Activated T-helper 1 cell treated with anti-CD3 and anti-CD28 coated beads, Interleukin-12 subunit alpha, Interleukin-12 subunit beta, Interleukin-2, Interleukin-4 antibody, amounts not matched to agents 30 ng/mL and 10 ng/mL and 1 ng/mL, durations not matched to agents 14 hours and 24 hours and 36 hours (primary cell): ENCODE data around the gene DOC2B. TPM values are rescaled to one million over a fixed set of nuclear protein-coding genes. Genes with fewer than 3 reads are reported as not detected.

Source experiments
- DNase-seq: peaks from one replicate; pipeline ENCODE4 v3.0.0; 2021; ENCODE audit warnings: low spot score
- H3K27ac Mint-ChIP-seq: one replicate; pipeline ENCODE4 v1.8.0; 2021; ENCODE audit warnings: mild to moderate bottlenecking, mixed read lengths
- H3K27me3 Mint-ChIP-seq: one replicate; pipeline ENCODE4 v1.8.0; 2022; ENCODE audit warnings: mild to moderate bottlenecking, moderate library complexity, mixed read lengths; ENCODE audit not compliant: insufficient read depth
- H3K36me3 Mint-ChIP-seq: one replicate; pipeline ENCODE4 v1.8.0; 2021; ENCODE audit warnings: low read depth, mixed read lengths
- H3K4me1 Mint-ChIP-seq: one replicate; pipeline ENCODE4 v1.8.0; 2021; ENCODE audit warnings: low read depth, mixed read lengths
- H3K4me3 Mint-ChIP-seq: one replicate; pipeline ENCODE4 v1.8.0; 2021; ENCODE audit warnings: mild to moderate bottlenecking, moderate library complexity, mixed read lengths
- H3K9me3 Mint-ChIP-seq: one replicate; pipeline ENCODE4 v1.8.0; 2021; ENCODE audit warnings: mixed read lengths
- intact Hi-C: fragments of 100-400 bp; cut with micrococcal nuclease; formaldehyde crosslinking; loops from one replicate; pipeline ENCODE4 v1.15.1; 2024
- total RNA-seq: library from RNA; stranded (reverse); gene quantifications from 2 replicates; pipeline ENCODE4 v1.2.3, GENCODE V29; 2022

DOC2B gene
- total RNA-seq, 1 donor from 2014 or later = 7.6 TPM

DNA sequence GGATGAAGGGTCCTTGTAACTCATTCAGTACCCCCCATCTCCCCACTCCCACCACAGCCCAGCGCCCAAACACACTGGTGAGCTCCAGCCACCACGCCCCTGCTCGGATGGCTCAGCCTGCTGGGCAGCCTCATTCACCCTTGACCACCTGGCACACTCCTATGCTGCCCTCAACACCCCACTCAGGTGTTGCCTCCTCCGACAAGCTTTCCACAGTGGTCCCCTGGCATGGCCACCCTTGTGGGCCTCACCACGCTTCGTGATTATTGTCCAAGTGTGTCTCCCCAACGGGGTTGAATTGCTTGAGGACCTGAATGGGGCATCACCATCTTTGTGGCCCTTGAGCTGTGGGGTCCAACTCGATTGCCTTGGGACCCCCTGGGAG, 12.0 kb upstream of the DOC2B start:
- no peak for DNase-seq
- intact Hi-C loops = no loop called here
- no peak overlapping the region for H3K4me3 Mint-ChIP-seq
- peaks cover 2% of the 10 kb centered on the region for H3K27me3 Mint-ChIP-seq
- no peaks in the 10 kb centered on the region for H3K36me3 Mint-ChIP-seq
- no peaks in the 10 kb centered on the region for H3K9me3 Mint-ChIP-seq
- H3K4me1 Mint-ChIP-seq = peaks cover 7% of the 10 kb centered on the region
- no peak overlapping the region for H3K27ac Mint-ChIP-seq

DNA sequence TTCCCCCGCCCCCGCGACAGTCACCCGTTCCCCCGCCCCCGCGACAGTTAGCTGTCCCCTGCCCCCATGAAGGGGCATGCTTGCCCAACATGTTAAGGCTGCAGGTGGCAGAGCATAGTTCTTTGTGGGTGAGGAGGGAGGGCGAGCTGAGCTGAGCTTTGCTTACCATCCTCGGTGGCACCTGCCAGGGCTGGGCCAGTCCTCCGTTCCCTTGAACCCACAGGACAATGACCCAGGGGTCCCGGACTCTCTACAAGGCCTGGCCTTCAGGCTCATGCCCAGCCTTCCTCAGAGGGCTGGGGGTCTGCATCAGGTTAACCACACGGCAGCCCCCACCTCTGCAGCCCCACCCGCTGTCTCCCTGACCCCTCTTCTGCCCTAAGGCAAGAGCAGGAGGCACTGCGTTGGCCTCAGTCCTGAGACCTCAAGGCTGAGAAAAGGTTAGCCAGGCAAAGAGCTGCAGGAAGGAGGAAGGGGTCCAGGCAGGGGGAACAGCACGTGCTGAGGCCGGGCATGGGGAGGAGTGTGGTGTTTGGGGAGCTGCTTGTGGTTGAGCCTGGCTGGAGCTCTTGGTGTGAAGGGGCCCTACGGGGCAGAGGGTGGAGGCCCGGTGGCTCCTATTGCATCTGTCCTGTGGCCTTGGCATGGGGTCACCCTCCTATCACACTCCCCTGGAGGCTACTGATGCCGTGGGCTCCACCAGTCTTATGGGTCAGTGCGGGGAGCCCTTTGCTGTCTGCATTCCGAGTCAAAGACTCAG, 11.4 kb upstream of the DOC2B start:
- no peaks in the 10 kb centered on the region for H3K36me3 Mint-ChIP-seq
- peaks cover 7% of the 10 kb centered on the region for H3K4me1 Mint-ChIP-seq
- no peak overlapping the region for H3K27ac Mint-ChIP-seq
- DNase-seq = no peak
- peaks cover 2% of the 10 kb centered on the region for H3K27me3 Mint-ChIP-seq
- no peaks in the 10 kb centered on the region for H3K9me3 Mint-ChIP-seq
- H3K4me3 Mint-ChIP-seq = no peak overlapping the region
- intact Hi-C loops = no loop called here

GRCh38 chr17:189444-189843, 8.0 kb upstream of the DOC2B start:
- intact Hi-C loops = no loop called here
- Mint-ChIP-seq H3K9me3 (no peaks in the 10 kb centered on the region), H3K4me3 (no peak overlapping the region), H3K4me1 (peaks cover 28% of the 10 kb centered on the region), H3K36me3 (no peaks in the 10 kb centered on the region), H3K27ac (no peak overlapping the region), H3K27me3 (peaks cover 4% of the 10 kb centered on the region)
- DNase-seq = no peak

- DNase-seq = no peak
- H3K27me3 Mint-ChIP-seq = peaks cover 14% of the 10 kb centered on the region
- intact Hi-C loops = no loop called here
Measured at GRCh38 chr17:187130-187529, 5.7 kb upstream of the DOC2B start.

DNA sequence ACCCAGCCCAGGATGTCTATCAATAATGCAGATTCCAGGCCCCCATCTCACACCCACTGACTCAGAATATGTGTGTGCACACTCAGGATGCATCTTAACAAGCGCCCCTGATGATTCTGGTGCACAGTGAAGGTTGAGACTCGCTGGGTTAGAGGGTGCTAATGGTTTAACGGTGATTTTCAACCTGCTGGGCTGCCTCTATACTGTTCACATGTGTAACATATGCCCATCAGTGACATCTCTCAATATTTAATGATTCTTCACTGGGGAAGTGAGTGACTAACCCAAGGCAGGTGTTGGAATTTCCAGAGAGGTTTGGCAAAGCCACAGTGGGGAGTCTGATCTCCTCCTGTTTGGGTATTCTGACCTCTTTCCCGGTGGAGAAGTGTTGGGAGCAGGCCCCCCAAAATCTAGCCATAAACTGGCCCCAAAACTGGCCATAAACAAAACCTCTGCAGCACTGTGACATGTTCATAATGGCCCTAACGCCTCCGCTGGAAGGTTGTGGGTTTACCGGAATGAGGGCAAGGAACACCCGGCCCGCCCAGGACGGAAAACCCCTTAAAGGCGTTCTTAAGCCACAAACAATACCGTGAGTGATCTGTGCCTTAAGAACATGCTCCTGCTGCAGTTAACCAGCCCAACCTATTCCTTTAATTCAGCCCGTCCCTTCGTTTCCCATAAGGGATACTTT, 4.1 kb upstream of the DOC2B start:
- H3K27me3 Mint-ChIP-seq = peaks cover 17% of the 10 kb centered on the region
- H3K36me3 Mint-ChIP-seq = no peaks in the 10 kb centered on the region
- peaks cover 37% of the 10 kb centered on the region for H3K4me1 Mint-ChIP-seq
- intact Hi-C loops = no loop called here
- H3K4me3 Mint-ChIP-seq = peak overlapping the region; percentile 48
- H3K9me3 Mint-ChIP-seq = no peaks in the 10 kb centered on the region
- H3K27ac Mint-ChIP-seq = peak overlapping the region; percentile 92
- DNase-seq = peak; percentile 51

More at GRCh38 chr17:187130-187529, 5.7 kb upstream of the DOC2B start:
- Mint-ChIP-seq H3K4me1 (peaks cover 33% of the 10 kb centered on the region), H3K4me3 (no peak overlapping the region), H3K9me3 (no peaks in the 10 kb centered on the region), H3K36me3 (no peaks in the 10 kb centered on the region), H3K27ac (no peak overlapping the region)

GRCh38 chr17:183021-183420, 1.6 kb upstream of the DOC2B start:
- intact Hi-C loops = no loop called here
- Mint-ChIP-seq H3K27ac (no peak overlapping the region), H3K9me3 (no peaks in the 10 kb centered on the region), H3K27me3 (peaks cover 15% of the 10 kb centered on the region), H3K4me1 (peaks cover 30% of the 10 kb centered on the region), H3K4me3 (no peak overlapping the region), H3K36me3 (no peaks in the 10 kb centered on the region)
- no peak for DNase-seq

DNA sequence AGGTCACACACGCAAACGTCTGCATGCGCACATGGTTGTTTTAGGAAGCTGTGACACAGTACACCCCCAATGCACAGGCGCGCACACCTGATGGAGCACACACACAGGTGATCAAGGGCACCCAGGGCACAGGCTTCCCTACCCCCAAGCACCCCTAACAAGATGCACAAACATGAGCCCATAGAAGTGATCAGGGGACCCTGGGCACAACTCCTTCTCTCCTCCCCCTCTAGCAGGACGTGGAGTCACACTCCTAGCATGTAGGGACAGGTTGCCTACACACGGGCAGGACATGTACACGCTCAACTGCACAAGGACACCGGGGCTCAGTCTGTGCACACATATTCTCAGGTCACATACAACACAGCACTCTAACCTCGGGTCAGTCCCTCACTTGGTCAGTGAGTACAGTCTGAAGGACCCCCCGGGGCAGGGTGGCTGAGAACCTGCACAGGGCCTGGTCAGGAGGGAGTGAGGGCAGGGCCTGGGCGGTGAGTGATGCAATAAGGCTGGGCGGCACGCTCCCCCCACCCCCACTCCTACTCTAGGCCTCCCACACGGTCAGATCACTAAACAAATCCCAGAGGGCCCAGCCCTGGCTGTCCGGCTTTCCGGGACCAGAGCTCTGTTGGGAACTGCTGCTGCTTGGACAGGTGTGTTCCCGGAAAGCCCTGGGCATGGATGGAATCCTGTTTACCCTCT, 751 bp upstream of the DOC2B start:
- H3K36me3 Mint-ChIP-seq = no peaks in the 10 kb centered on the region
- peaks cover 15% of the 10 kb centered on the region for H3K27me3 Mint-ChIP-seq
- H3K27ac Mint-ChIP-seq = peak overlapping the region; percentile 53
- intact Hi-C loops = no loop called here
- DNase-seq = no peak
- no peaks in the 10 kb centered on the region for H3K9me3 Mint-ChIP-seq
- peak overlapping the region; percentile 74 for H3K4me3 Mint-ChIP-seq
- H3K4me1 Mint-ChIP-seq = peaks cover 30% of the 10 kb centered on the region

- Mint-ChIP-seq H3K27me3 (peaks cover 16% of the 10 kb centered on the region), H3K4me1 (peaks cover 21% of the 10 kb centered on the region), H3K4me3 (no peak overlapping the region), H3K27ac (no peak overlapping the region), H3K36me3 (no peaks in the 10 kb centered on the region), H3K9me3 (no peaks in the 10 kb centered on the region)
- intact Hi-C loops = no loop called here
- no peak for DNase-seq
Measured at GRCh38 chr17:180381-181244, 837 bp downstream of the DOC2B start.

DNA sequence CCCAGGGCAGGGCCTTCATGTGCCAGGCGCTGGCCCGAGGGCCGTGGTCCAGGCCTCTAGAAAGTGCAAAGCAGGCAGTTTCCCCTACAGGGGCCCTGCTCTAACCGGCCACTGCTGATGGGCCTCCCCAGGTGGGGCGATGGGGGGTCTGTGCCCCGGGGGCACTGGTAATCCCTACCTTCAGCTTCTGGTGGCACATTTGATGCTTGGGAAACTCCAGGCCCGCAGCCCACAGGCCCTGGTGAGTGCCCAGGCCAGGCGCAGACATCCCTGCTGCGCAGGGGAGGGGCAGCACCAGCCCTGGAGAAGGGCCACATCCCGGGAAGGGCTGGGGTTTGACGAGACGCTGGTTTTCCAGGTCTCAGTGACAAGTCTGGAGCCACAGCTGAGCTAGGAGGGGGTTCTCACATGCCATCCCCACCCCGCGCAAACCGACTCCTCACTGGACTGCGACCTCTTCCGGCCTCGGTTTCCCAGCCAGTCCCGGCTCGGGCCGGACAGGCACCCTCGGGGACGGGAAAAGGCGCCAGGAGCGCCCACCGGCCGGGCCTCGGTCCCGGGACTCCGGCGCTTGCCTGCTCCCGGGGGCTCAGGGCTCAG, 1.6 kb downstream of the DOC2B start:
- H3K27ac Mint-ChIP-seq = no peak overlapping the region
- H3K4me1 Mint-ChIP-seq = peaks cover 14% of the 10 kb centered on the region
- H3K9me3 Mint-ChIP-seq = no peaks in the 10 kb centered on the region
- no peak overlapping the region for H3K4me3 Mint-ChIP-seq
- peaks cover 15% of the 10 kb centered on the region for H3K27me3 Mint-ChIP-seq
- no peaks in the 10 kb centered on the region for H3K36me3 Mint-ChIP-seq
- intact Hi-C loops = no loop called here
- no peak for DNase-seq

- Mint-ChIP-seq H3K9me3 (no peaks in the 10 kb centered on the region), H3K27ac (no peak overlapping the region), H3K4me3 (no peak overlapping the region), H3K36me3 (no peaks in the 10 kb centered on the region), H3K4me1 (peaks cover 6% of the 10 kb centered on the region), H3K27me3 (peaks cover 16% of the 10 kb centered on the region)
- DNase-seq = no peak
- intact Hi-C loops = no loop called here
Measured at GRCh38 chr17:179066-179432, 2.4 kb downstream of the DOC2B start.

DNA sequence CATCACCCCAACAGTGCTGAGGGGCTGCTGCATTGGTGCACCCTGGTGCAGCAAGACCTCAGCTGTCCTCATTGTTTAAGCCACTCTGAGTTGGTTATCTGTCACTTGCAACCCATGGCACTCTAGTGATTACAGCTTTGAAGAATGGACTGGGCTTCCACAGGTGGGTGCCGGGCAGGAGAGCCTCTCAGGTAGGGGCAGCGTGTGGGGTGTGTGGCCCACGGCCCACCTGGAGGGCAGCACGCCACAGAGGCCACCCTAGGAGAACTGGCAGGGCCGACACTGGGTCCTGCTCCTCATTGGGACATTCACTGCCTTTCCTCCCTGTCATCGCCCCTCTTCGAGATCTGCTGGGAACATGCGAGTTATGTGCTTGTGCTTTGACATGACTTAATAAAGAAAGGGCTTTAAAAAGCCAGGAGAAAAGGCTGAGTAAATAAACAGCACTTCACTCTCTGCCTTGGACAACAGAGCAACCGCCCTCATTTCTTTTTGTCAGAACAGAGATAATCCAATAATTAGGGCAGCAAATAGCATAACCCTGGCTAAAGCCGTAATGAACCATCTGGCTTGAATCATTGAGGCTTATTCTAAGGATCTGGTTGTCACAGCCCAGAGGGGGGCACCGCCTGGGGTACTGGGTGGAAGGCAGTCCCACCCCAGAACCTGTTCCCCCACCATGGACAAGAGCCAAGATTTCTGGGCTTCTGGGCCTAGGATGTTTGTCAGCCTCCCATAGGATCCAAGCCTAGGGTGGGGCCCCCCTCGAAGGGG, 3.0 kb downstream of the DOC2B start:
- Mint-ChIP-seq H3K9me3 (no peaks in the 10 kb centered on the region), H3K4me1 (peaks cover 6% of the 10 kb centered on the region), H3K27me3 (peaks cover 16% of the 10 kb centered on the region), H3K36me3 (no peaks in the 10 kb centered on the region), H3K27ac (no peak overlapping the region), H3K4me3 (no peak overlapping the region)
- intact Hi-C loops = no loop called here
- DNase-seq = no peak

DNA sequence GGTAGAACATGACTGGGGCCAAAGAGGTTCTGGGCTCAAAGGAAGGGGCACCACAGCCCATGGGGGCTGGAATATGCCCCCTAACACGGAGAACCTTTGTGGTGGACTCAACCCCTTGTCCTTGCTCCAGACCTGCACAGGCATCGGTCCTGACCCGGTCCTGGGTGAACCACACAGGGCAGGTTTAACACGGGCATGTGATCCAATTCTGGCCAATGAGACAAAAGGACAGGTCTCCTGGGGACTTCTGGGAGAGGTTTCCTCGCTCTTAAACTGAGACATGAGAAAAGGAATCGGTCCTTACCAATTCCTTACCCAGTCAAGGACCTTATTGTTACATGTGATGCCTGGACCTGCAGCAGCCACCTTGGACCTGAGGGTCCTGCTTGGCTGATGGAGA, 3.7 kb downstream of the DOC2B start:
- peaks cover 11% of the 10 kb centered on the region for H3K27me3 Mint-ChIP-seq
- intact Hi-C loops = no loop called here
- no peak overlapping the region for H3K4me3 Mint-ChIP-seq
- no peak overlapping the region for H3K27ac Mint-ChIP-seq
- no peaks in the 10 kb centered on the region for H3K9me3 Mint-ChIP-seq
- H3K4me1 Mint-ChIP-seq = peaks cover 6% of the 10 kb centered on the region
- no peaks in the 10 kb centered on the region for H3K36me3 Mint-ChIP-seq
- no peak for DNase-seq
